IPS DF 19.7 (cell line): ENCODE data around the gene PRKCH.

Experiments
- DNase-seq: peaks from one replicate; pipeline ENCODE4 v3.0.0-alpha.2; 2013; ENCODE audit warnings: low read depth, low spot score

PRKCH gene

GRCh38 chr14:61335671-61336275 lies 14.4 kb downstream of the PRKCH start:
- no peak for DNase-seq

DNA sequence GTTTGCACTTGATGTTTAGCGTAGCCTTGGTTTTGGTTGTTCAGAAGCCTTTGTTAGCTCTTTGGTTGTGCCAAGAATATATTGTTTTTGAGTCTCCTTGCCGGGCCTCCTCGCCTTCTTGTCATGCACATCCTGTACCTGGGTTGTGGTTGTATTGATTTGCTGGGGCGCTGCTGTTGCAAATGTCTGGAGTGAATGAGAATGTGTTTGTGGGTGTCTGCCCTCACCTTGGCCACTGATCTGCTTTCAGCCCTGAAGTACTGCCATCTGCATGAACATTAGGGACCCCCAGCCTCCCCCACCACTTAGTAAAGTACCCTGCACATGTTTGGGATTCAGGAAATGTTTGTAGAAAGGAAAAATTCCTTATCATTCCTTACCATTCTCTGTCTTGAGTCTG lies 16.5 kb downstream of the PRKCH start:
- DNase-seq: no peak

- DNase-seq: no peak
Measured at GRCh38 chr14:61338457-61338856, 17.1 kb downstream of the PRKCH start.

DNA sequence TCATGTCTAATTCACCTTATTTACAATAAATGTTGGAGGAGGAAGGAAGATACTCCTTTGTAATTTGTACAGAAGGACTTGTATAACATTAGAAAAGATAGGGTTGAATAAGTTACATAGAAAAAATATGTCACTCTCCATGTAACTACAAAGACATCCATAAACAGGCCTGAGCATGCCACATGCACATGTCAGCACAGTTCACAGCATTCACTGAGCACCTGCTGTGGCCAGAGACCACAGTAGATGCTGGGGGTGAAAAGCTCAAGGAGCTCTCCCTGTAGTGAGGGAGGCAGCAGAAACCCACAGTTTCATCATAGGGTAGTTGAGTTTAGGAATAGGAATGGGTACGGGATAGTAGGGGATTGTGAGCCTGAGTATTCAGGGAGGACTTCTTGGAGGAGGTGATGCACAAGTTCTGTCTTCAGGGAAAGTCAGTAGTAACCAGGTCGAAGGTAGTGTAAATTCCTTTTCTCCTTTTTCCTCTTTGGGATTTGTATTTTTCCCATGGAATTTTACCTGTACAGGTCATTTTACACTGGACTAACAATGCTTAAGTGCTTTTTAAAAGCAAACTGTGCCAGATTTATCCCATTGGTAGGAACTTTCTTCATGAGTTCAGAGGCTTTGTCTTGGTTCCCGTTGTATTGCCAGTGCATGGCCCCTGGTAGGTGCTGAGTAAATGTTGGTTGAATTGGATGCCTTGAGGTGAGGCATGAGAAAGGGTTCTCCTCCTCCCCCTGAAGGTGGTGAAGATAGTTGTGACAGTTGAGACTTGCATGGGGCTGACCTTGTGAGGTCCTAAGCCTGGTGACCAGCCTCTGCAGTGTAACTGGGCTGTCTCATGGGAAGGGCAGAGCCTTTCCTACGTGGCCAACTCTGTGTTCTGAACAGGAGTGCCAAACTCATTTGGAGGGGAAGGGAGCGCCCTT lies 20.2 kb downstream of the PRKCH start:
- no peak for DNase-seq

DNA sequence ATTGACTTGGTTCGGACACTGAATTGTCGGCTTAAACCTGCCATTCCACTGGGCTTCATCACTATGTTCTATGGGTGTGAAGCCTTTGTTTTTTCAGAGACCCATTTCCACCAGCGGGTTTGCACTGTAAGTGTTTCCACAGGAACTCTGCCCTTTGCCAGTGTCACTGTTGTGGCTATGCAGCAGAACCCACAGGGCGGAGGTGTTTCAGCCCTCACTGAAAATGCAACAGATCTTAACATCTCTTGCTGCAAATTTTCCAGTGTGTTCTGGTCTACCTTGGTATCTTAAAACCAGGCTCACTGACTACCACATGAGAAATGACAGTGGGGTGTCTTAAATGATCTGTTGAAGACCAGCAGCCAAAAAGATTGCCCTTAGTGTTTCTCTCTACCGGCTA lies 21.1 kb downstream of the PRKCH start:
- no peak for DNase-seq

- no peak for DNase-seq
Measured at GRCh38 chr14:61342932-61343331, 21.6 kb downstream of the PRKCH start.

GRCh38 chr14:61343471-61343870 lies 22.1 kb downstream of the PRKCH start:
- no peak for DNase-seq

- no peak for DNase-seq
Measured at GRCh38 chr14:61343991-61344405, 22.6 kb downstream of the PRKCH start.

- no peak for DNase-seq
Measured at GRCh38 chr14:61344437-61345150, 23.2 kb downstream of the PRKCH start.

- DNase-seq: no peak
Measured at GRCh38 chr14:61345151-61345482, 23.7 kb downstream of the PRKCH start.

GRCh38 chr14:61346221-61346620 lies 24.8 kb downstream of the PRKCH start:
- no peak for DNase-seq

DNA sequence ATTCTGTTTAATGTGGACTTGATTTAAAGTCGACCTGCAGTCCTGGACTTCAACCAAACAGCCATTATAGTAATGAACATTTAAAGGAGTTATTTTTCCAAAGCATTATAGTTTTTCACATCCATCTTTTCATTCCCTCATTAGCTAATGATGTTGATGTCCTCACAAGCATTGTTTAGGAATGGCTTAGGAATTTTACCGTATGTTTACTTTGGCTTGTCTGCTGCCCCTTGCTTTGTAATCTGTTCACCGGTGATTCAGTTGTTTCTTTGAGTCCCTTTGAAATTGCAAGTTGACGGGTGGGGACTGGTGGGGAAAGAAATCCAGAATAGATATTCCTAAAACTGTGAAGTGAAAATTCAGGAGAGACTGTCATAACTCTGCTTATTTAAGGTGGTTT lies 25.4 kb downstream of the PRKCH start:
- DNase-seq: no peak

DNA sequence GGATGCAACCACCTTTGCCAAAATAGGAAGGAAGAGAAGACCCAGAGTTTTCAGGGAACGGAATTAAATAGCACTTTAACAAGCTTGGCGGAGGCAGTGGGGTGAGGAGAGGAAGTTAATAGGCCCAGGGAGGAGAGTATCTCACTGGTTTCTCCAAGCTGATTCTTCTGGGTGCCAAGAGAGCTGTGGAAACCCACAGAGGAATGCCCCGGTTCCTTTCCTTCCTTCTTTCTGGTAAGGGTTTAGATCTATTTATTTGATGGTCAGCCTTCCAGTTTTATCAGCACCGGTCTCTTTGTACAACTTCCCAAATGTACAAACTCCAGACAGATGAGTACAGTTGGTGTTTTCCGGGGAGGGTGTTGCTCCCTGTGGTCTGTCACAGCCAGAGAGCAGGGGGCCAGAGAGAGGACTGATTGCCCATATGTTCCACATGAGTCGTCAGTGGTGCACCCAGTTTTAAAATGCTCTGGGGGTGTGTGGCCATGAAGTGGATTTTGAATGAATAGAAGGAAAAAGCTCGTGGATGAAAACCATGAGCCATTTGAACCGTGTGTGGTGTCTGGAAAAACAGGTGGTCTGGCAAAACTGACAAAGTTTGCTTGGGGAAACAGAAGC lies 26.6 kb downstream of the PRKCH start:
- DNase-seq: no peak

DNA sequence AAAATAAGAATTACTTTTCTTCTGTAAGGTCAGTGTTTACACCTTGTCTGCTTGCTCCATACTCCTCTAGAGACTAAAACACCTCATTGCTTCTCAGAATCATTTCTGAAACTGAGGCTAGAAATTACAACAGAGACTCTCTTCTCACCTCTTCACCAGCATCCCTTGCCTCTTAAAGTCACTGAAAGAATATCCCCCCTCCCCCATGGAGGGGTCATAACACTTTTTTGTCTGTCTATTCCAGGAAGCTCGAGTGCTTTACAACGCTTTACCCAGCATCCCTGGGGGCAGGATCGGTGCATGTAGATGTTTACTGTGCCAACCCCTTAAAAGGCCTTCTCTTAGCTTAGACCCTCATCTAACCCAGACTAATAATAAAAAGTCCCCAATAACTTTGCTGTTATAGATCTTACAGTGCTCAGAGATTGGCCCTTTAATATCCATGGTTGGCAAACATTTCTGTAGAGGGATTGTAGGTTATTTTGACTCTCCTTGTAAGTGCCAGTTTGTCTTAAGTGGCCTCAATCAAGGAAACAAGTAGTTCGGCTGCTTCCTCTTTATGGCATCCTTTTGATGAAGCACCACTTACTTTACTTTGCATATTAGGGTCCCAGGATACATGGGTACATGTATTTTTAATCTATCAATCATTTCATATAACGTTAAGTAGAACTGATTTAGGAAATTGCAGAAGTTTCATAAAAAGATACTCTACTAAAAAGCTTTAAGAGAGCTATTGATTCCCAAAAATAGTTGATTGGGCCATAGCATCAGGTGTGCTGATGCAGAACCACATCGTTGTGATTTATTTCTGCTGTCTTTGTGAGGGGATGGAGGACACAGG lies 29.3 kb downstream of the PRKCH start:
- DNase-seq: no peak

GRCh38 chr14:61351477-61351876 lies 30.1 kb downstream of the PRKCH start:
- DNase-seq: no peak

- peak; percentile 75 for DNase-seq
Measured at GRCh38 chr14:61355892-61356325, 34.5 kb downstream of the PRKCH start.

DNA sequence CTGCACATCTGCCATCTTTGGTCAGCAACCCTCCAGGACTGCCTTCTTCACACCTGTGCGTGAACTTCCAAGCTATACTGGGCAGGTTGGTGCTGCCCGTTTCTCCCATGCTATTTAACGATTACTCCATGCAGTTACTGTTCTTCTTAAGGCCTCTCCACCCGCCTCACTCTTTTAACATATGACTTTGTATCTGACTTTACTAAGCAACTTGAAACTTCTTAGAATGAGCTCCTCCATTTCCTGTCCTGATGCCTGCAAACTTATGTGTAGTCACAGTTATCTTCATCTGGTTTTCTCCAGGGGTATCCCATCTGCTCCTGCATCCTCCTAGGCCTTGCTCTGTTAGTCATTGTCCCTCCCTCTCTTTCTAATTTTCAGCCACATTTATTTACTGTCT lies 35.7 kb downstream of the PRKCH start:
- DNase-seq: no peak

GRCh38 chr14:61358554-61359226 lies 37.3 kb downstream of the PRKCH start:
- no peak for DNase-seq

DNA sequence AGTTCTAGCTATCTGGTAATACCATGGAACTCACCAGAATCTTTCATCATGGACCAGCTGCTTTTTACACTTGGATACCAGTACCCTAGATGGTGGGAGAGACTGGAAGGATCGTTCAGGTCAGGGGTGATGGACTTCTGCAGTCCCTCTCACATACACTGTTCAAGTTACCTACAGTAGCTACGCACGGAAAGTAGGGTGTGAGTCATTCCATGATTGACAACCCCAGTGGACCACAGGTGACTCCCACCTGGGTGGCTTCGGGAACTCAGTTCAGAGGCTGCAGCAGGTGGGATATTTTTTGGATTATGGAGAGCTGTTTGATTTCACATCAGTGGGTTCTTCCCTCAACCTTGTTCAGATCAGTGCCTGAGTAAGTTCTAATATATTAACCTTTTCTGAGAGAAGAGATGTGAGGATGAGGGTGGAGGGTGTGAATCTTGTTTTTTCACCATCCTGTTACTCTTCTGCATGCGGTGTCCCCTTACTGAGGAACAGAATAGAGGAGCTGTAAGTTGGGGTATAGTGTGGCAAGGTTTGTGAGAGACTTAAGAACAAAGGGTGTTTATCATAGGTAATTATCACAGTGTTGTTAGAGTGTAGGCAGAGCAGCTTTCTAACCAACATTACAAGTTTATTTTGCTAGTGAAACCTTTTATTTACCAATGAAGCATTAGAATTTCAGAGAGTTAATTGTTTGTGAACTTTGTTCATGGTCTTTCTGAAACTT lies 39.6 kb downstream of the PRKCH start:
- DNase-seq: no peak
